Measurements from ENCODE around the gene KMT5C. TPM values are rescaled to one million over a fixed set of nuclear protein-coding genes. Genes with fewer than 3 reads are reported as not detected.

The KMT5C gene
- polyA plus RNA-seq, 3 donors = 0.89 to 26.9 (median 1.5) TPM

DNA sequence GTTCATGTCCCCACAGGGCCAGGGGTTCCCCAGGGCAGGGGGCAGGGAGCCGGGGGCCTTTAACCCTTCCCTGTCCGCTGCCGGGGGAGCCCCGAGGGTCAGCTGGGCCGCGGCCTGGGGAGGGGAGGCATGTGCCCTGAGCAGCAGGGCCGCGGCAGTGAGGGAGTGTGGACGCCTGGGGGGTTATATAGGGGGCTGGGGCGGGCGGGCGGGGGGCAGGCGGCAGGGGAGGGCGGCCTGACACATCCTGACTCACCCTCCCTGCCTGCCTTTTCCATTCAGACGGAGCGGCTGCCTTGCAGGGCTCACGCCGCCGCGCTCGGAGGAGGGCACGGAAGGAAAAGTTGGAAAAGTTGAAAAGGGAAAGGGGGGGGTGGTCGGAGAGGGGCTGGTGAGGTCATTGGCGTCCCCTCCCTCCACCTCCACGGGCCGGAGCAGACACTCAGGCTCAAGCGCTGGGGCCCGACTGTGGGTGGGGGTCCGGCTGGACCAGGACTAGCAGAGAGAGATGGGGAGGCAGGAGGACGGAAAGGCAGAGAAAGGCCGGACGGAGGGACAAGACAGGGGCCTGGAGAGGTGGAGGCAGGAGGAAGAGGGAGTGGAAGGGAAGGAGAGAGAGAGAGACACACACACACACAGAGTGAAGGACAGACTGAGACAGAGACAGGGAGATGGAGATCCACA, 30.8 kb downstream of the KMT5C start, which contains the start of gene IL11:
Gene IL11, minus strand, starts transcription at position 159 of the 684 bp plus-strand sequence. Its CDS starts 153 bp downstream, at position 6.
- peak within 1 kb of the TSS in 1 of 2 donors; percentile 80 for H3K4me3 Mint-ChIP-seq
- intact Hi-C loops (cut with micrococcal nuclease) = no loop called here
- TF ChIP-seq, protein P1, sequence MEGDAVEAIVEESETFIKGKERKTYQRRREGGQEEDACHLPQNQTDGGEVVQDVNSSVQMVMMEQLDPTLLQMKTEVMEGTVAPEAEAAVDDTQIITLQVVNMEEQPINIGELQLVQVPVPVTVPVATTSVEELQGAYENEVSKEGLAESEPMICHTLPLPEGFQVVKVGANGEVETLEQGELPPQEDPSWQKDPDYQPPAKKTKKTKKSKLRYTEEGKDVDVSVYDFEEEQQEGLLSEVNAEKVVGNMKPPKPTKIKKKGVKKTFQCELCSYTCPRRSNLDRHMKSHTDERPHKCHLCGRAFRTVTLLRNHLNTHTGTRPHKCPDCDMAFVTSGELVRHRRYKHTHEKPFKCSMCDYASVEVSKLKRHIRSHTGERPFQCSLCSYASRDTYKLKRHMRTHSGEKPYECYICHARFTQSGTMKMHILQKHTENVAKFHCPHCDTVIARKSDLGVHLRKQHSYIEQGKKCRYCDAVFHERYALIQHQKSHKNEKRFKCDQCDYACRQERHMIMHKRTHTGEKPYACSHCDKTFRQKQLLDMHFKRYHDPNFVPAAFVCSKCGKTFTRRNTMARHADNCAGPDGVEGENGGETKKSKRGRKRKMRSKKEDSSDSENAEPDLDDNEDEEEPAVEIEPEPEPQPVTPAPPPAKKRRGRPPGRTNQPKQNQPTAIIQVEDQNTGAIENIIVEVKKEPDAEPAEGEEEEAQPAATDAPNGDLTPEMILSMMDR (IDR thresholded peaks at IDR 0.05) = no peak
- no peak within 1 kb of the TSS for H3K4me3 ChIP-seq (replicated peaks in 1 of 3; ENCODE audit: low read depth in 2 of 3, low read length in 3 of 3)
- H3K9ac ChIP-seq (ENCODE audit: insufficient read depth, low read length, poor library complexity, severe bottlenecking) = no peak within 1 kb of the TSS
- no peaks in the 10 kb centered on the region for H3K36me3 ChIP-seq (replicated peaks in 1 of 2; ENCODE audit: control insufficient read depth in 1 of 2, insufficient read depth in 2 of 2, low read length in 2 of 2)
- peaks cover 5% of the 10 kb centered on the region for H3K4me1 Mint-ChIP-seq
- peaks cover 4 to 6% of the 10 kb centered on the region in 2 donors for H3K4me1 ChIP-seq (ENCODE audit: control insufficient read depth in 1 of 2, insufficient read depth in 2 of 2, low read length in 2 of 2)
- H3K9me3 ChIP-seq (replicated peaks in 1 of 2; ENCODE audit: control insufficient read depth in 1 of 2, insufficient read depth in 1 of 2, low read length in 2 of 2) = peaks cover 2 to 8% of the 10 kb centered on the region in 2 donors
- H3K4me2 ChIP-seq (replicated peaks; ENCODE audit: extremely low read depth, low read length, poor library complexity, severe bottlenecking) = peak within 1 kb of the TSS; percentile 26
- peaks cover 0 to 24% (median 6%) of the 10 kb centered on the region in 7 donors for H3K9me3 Mint-ChIP-seq
- DNase-seq = no peak
- peaks cover 53 to 83% (median 74%) of the 10 kb centered on the region in 3 donors for H3K27me3 Mint-ChIP-seq (ENCODE audit: low read depth in 3 of 3)
- H3K27ac Mint-ChIP-seq = no peak within 1 kb of the TSS
- H4K20me1 ChIP-seq (ENCODE audit: insufficient read depth, low read length) = no peaks in the 10 kb centered on the region
- H3K27me3 ChIP-seq (ENCODE audit: control insufficient read depth in 2 of 2, insufficient read depth in 2 of 2, low read length in 2 of 2) = peaks cover 32 to 74% of the 10 kb centered on the region in 2 donors
- WGBS (ENCODE audit: insufficient coverage) = no CpG with 5 or more reads among the region's 32 CpGs
- no peak within 1 kb of the TSS for H2AFZ ChIP-seq (ENCODE audit: insufficient read depth, low read depth, low read length, poor library complexity, severe bottlenecking)
- peaks cover 0 to 4% of the 10 kb centered on the region in 2 donors for H3K36me3 Mint-ChIP-seq
- H3K27ac ChIP-seq (ENCODE audit: low read depth in 1 of 2, low read length in 2 of 2) = no peak within 1 kb of the TSS
- H3K79me2 ChIP-seq (ENCODE audit: insufficient read depth, low read length) = no peaks in the 10 kb centered on the region

DNA sequence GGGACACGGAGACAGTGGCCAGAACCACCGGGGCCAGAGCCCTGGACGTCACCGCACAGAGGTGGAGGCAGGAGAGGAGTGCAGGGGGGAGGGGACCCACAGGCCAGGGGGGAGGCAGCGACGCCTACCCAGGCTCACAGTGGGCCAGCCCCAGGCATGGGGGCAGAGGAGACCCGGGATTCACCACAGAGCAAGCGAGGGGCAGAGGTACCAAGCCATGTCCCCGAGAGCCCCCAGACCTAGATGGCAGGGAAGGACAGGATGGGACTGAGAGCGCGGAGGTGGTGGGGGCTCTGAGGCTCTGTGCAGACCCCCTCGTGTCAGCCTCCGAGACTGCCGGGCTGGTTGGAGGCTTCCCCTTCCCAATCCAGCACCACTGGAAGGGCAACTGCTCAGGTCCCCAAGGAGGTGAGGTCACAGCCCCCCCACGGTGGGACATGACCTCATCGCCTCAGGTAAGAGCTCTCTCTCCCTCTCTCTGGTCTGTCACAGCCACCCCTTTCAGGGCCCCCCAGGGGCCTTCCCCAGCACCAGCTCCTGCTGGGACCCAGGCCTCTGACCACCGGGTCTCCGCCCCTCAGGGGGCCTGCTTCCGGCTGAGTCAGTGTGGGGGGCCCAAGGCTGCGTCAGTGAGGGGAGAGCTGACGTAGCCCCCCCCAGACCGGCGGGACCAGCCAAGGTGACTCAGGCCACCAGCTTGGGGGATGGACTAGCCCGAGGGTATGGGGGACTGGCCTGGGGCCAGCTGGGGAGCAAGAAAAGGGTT, 32.8 kb downstream of the KMT5C start:
- no peaks in the 10 kb centered on the region for H4K20me1 ChIP-seq (ENCODE audit: insufficient read depth, low read length)
- H3K4me3 Mint-ChIP-seq = peak overlapping the region in 1 of 2 donors; percentile 72
- peaks cover 73 to 96% (median 79%) of the 10 kb centered on the region in 3 donors for H3K27me3 Mint-ChIP-seq (ENCODE audit: low read depth in 3 of 3)

More for the DNA sequence above, 32.8 kb downstream of the KMT5C start:
- no peak overlapping the region for H3K27ac ChIP-seq (ENCODE audit: low read depth in 1 of 2, low read length in 2 of 2)
- no peaks in the 10 kb centered on the region for H3K36me3 ChIP-seq (replicated peaks in 1 of 2; ENCODE audit: control insufficient read depth in 1 of 2, insufficient read depth in 2 of 2, low read length in 2 of 2)
- peaks cover 2 to 8% of the 10 kb centered on the region in 2 donors for H3K9me3 ChIP-seq (replicated peaks in 1 of 2; ENCODE audit: control insufficient read depth in 1 of 2, insufficient read depth in 1 of 2, low read length in 2 of 2)
- no peak overlapping the region for H3K4me2 ChIP-seq (replicated peaks; ENCODE audit: extremely low read depth, low read length, poor library complexity, severe bottlenecking)
- no peak overlapping the region for H2AFZ ChIP-seq (ENCODE audit: insufficient read depth, low read depth, low read length, poor library complexity, severe bottlenecking)
- H3K4me3 ChIP-seq (replicated peaks in 1 of 3; ENCODE audit: low read depth in 2 of 3, low read length in 3 of 3) = no peak overlapping the region
- H3K27ac Mint-ChIP-seq = no peak overlapping the region
- H3K4me1 ChIP-seq (ENCODE audit: control insufficient read depth in 1 of 2, insufficient read depth in 2 of 2, low read length in 2 of 2) = peaks cover 4 to 6% of the 10 kb centered on the region in 2 donors
- no peaks in the 10 kb centered on the region for H3K79me2 ChIP-seq (ENCODE audit: insufficient read depth, low read length)
- intact Hi-C loops (cut with micrococcal nuclease) = no loop called here
- peaks cover 0 to 4% of the 10 kb centered on the region in 2 donors for H3K36me3 Mint-ChIP-seq
- no peak overlapping the region for H3K9ac ChIP-seq (ENCODE audit: insufficient read depth, low read length, poor library complexity, severe bottlenecking)
- H3K27me3 ChIP-seq (ENCODE audit: control insufficient read depth in 2 of 2, insufficient read depth in 2 of 2, low read length in 2 of 2) = peaks cover 32 to 94% of the 10 kb centered on the region in 2 donors
- no peak for DNase-seq
- H3K4me1 Mint-ChIP-seq = peaks cover 5% of the 10 kb centered on the region
- peaks cover 0 to 31% (median 6%) of the 10 kb centered on the region in 7 donors for H3K9me3 Mint-ChIP-seq
- 49% methylated on average over 18 of the region's 24 CpGs for WGBS (ENCODE audit: insufficient coverage)
- TF ChIP-seq, protein P1 (IDR thresholded peaks at IDR 0.05) = no peak
